Liver (tissue), 9 donors: ENCODE measurements around the gene ACACB. TPM values are rescaled to one million over a fixed set of nuclear protein-coding genes. Genes with fewer than 3 reads are reported as not detected.
A peak's percentile ranks its signal among the peaks of the same experiment; 100 is the strongest.

Experiments
- DNase-seq: peaks from one replicate; pipeline ENCODE4 v3.0.0-alpha.2; 2017; ENCODE audit warnings: low spot score
- H3K27ac ChIP-seq, 2 donors: one replicate each; pipeline ENCODE4 v1.7.0; 2013; ENCODE audit warnings: inconsistent platforms in 2 of 2, low read length in 2 of 2, control low read depth in 1 of 2, low read depth in 1 of 2, mild to moderate bottlenecking in 1 of 2
- H3K27me3 ChIP-seq, 4 donors: one replicate each; pipeline versions ENCODE4 v1.6.1 to v1.7.0; 2013; ENCODE audit warnings: low read length in 3 of 4, inconsistent platforms in 1 of 4, mild to moderate bottlenecking in 1 of 4, moderate library complexity in 1 of 4; ENCODE audit not compliant: control insufficient read depth in 4 of 4, insufficient read depth in 4 of 4
- H3K36me3 ChIP-seq, 4 donors: one replicate each; pipeline versions ENCODE4 v1.6.1 to v1.7.0; 2013; ENCODE audit warnings: low read length in 3 of 4, mild to moderate bottlenecking in 3 of 4, low read depth in 1 of 4, moderate library complexity in 1 of 4; ENCODE audit not compliant: control insufficient read depth in 4 of 4, insufficient read depth in 3 of 4
- H3K4me1 ChIP-seq, 4 donors: one replicate each; pipeline versions ENCODE4 v1.6.1 to v1.7.0; 2013; ENCODE audit warnings: low read length in 3 of 4, mild to moderate bottlenecking in 3 of 4, moderate library complexity in 1 of 4; ENCODE audit not compliant: control insufficient read depth in 4 of 4, insufficient read depth in 4 of 4
- H3K4me3 ChIP-seq, 3 donors: one replicate each; pipeline versions ENCODE4 v1.6.1 to v1.7.0; 2013; ENCODE audit warnings: low read length in 3 of 3, control low read depth in 1 of 3, low read depth in 1 of 3, mild to moderate bottlenecking in 1 of 3
- H3K9ac ChIP-seq, 2 donors: one replicate each; pipeline ENCODE4 v1.7.0; 2013; ENCODE audit warnings: low read length in 2 of 2, mild to moderate bottlenecking in 2 of 2, moderate library complexity in 2 of 2, control low read depth in 1 of 2, low read depth in 1 of 2
- H3K9me3 ChIP-seq, 4 donors: one replicate each; pipeline versions ENCODE4 v1.6.1 to v1.7.0; 2013; ENCODE audit warnings: low read length in 3 of 4; ENCODE audit not compliant: control insufficient read depth in 4 of 4
- CTCF ChIP-seq: fragments of 150-350 bp; IDR thresholded peaks from 2 replicates; pipeline ENCODE4 v1.5.1; 2017; ENCODE audit warnings: improper control_type of control experiment, low read depth, low read length; ENCODE audit not compliant: missing input control
- EGR1 ChIP-seq, 2 donors: IDR thresholded peaks; 2 replicates each; pipeline ENCODE4 v1.6.1; 2016 to 2018; ENCODE audit warnings: antibody characterized with exemption in 2 of 2, low read depth in 2 of 2
- FOXA1 ChIP-seq: IDR thresholded peaks from 2 replicates; pipeline ENCODE4 v1.6.1; 2016; ENCODE audit warnings: antibody characterized with exemption
- FOXA2 ChIP-seq: IDR thresholded peaks from 2 replicates; pipeline ENCODE4 v1.6.1; 2016; ENCODE audit warnings: antibody characterized with exemption
- GABPA ChIP-seq, 2 donors: IDR thresholded peaks in 1 of 2; conservative IDR thresholded peaks in 1 of 2; 2 replicates each; pipeline ENCODE4 v1.6.1; 2016; ENCODE audit warnings: antibody characterized with exemption in 2 of 2, mild to moderate bottlenecking in 1 of 2, moderate library complexity in 1 of 2
- HNF4A ChIP-seq, 2 donors: conservative IDR thresholded peaks; 2 replicates each; pipeline ENCODE4 v1.6.1; 2016; ENCODE audit warnings: antibody characterized with exemption in 2 of 2, mild to moderate bottlenecking in 2 of 2
- HNF4G ChIP-seq: IDR thresholded peaks from 2 replicates; pipeline ENCODE4 v1.6.1; 2016; ENCODE audit warnings: antibody characterized with exemption
- MAX ChIP-seq: IDR thresholded peaks from 2 replicates; pipeline ENCODE4 v1.6.1; 2016; ENCODE audit warnings: antibody characterized with exemption
- RAD21 ChIP-seq, 2 donors: IDR thresholded peaks; 2 replicates each; pipeline ENCODE4 v1.6.1; 2016; ENCODE audit warnings: antibody characterized with exemption in 2 of 2, mild to moderate bottlenecking in 2 of 2
- REST ChIP-seq: IDR thresholded peaks from 2 replicates; pipeline ENCODE4 v1.6.1; 2016; ENCODE audit warnings: antibody characterized with exemption, mild to moderate bottlenecking
- RXRA ChIP-seq, 2 donors: IDR thresholded peaks; 2 replicates each; pipeline ENCODE4 v1.6.1; 2017 to 2018; ENCODE audit warnings: antibody characterized with exemption in 2 of 2, mild to moderate bottlenecking in 1 of 2
- TAF1 ChIP-seq: conservative IDR thresholded peaks from 2 replicates; pipeline ENCODE4 v1.6.1; 2016; ENCODE audit warnings: antibody characterized with exemption, mild to moderate bottlenecking
- YY1 ChIP-seq: IDR thresholded peaks from 2 replicates; pipeline ENCODE4 v1.6.1; 2016; ENCODE audit warnings: antibody characterized with exemption, mild to moderate bottlenecking
- WGBS: extraction: QIAGEN DNeasy Blood & Tissue Kit; methylation state at CpG from one replicate; pipeline ENCODE4 v1.1.7; 2013; 5-methylcytosine and 5-hydroxymethylcytosine counted together
- polyA plus RNA-seq, 2 donors: library from polyadenylated mRNA; stranded (reverse) in 1 of 2; unstranded in 1 of 2; fragments of 200-250 nt in 1 of 2; fragments of >200 nt in 1 of 2; fragmentation: Nextera tagmentation in 1 of 2; extraction: Ambion mirVana in 1 of 2; gene quantifications; one replicate each; pipeline versions ENCODE4 v1.2.1 to v1.2.3, GENCODE V29; 2013 to 2015
- total RNA-seq, 2 donors: library from RNA; depleted of rRNA; stranded (reverse); fragments of >200 nt; gene quantifications; one replicate each; pipeline ENCODE4 v1.2.3, GENCODE V29; 2014
- donor health status: healthy.
- donor health status: healthy.
- donor health status: healthy.
- donor health status: healthy.
- donor health status: healthy.

The ACACB gene
- total and polyA plus RNA-seq, 4 donors = 12.9 to 288 (median 52.1) TPM

- H3K4me1 ChIP-seq = peaks cover 2 to 29% (median 16%) of the 10 kb centered on the region in 4 donors
- H3K27ac ChIP-seq = no peak overlapping the region
- TF ChIP-seq FOXA1 (no peak), HNF4G (no peak), MAX (no peak), HNF4A (conservative IDR thresholded peaks at IDR 0.05) (no peak), TAF1 (no peak), YY1 (no peak), FOXA2 (no peak)
- WGBS = 80% methylated on average over 6 of the region's 6 CpGs
- no peaks in the 10 kb centered on the region for H3K36me3 ChIP-seq
- H3K9me3 ChIP-seq = no peaks in the 10 kb centered on the region
- peaks cover 0 to 3% (median 0%) of the 10 kb centered on the region in 4 donors for H3K27me3 ChIP-seq
- no peak overlapping the region for H3K4me3 ChIP-seq
- no peak for DNase-seq
- H3K9ac ChIP-seq = no peak overlapping the region
Observed at GRCh38 chr12:109305547-109305946, 189.2 kb downstream of the ACACB start.

- no peak overlapping the region for H3K4me3 ChIP-seq
- TF ChIP-seq FOXA2 = no peak
- no peak for TF ChIP-seq YY1
- no peak for TF ChIP-seq GABPA (IDR thresholded peaks at IDR 0.05 in 1 of 2, conservative IDR thresholded peaks at IDR 0.05 in 1 of 2)
- TF ChIP-seq RAD21 (IDR thresholded peaks at IDR 0.05) = no peak
- TF ChIP-seq EGR1 (IDR thresholded peaks at IDR 0.05; ENCODE audit: low read depth in 2 of 2) = no peak
- no peak for TF ChIP-seq CTCF
- no peak for TF ChIP-seq RXRA (IDR thresholded peaks at IDR 0.05)
- TF ChIP-seq REST = no peak
- peaks cover 2 to 29% (median 17%) of the 10 kb centered on the region in 4 donors for H3K4me1 ChIP-seq
- no peaks in the 10 kb centered on the region for H3K9me3 ChIP-seq
- H3K36me3 ChIP-seq = no peaks in the 10 kb centered on the region
- peak; percentile 49 for DNase-seq
- 63% methylated on average over 9 of the region's 9 CpGs for WGBS
- H3K9ac ChIP-seq = no peak overlapping the region
- no peak overlapping the region for H3K27ac ChIP-seq
- H3K27me3 ChIP-seq = peaks cover 0 to 3% (median 0%) of the 10 kb centered on the region in 4 donors
Observed at GRCh38 chr12:109307051-109307450, 190.7 kb downstream of the ACACB start.
